HEK293 (cell line): ENCODE results near the gene AP3B1.

Source experiments
- CTCF ChIA-PET: fragments of 350-600 bp; formaldehyde crosslinking; extraction: SDS; loops from one replicate; lab custom pipeline; 2021; ENCODE audit warnings: antibody characterized with exemption; lab: Yijun Ruan, JAX
- POLR2A ChIA-PET: fragments of 300-600 bp; formaldehyde crosslinking; extraction: SDS; loops from one replicate; lab custom pipeline; 2020; ENCODE audit warnings: antibody characterized with exemption, inconsistent platforms; lab: Yijun Ruan, JAX
- H3K27ac ChIP-seq: fragments of 200-500 bp; sonication (Bioruptor generic); 2 replicates; pipeline ENCODE4 v1.5.1; 2014; ENCODE audit warnings: low read depth, low read length, control low read depth, inconsistent platforms; ENCODE audit errors: extremely low read depth
- H3K36me3 ChIP-seq, 2 experiments: fragments of 200-500 bp in 1 of 2; sonication (Bioruptor generic) in 1 of 2; 1 replicate in 1 of 2; 2 replicates in 1 of 2; pipeline ENCODE4 v1.5.1; 2014 to 2017; ENCODE audit warnings: inconsistent platforms in 2 of 2, low read length in 2 of 2; ENCODE audit not compliant: control insufficient read depth in 2 of 2, insufficient read depth in 1 of 2
- H3K4me1 ChIP-seq: fragments of 200-500 bp; sonication (Bioruptor generic); 2 replicates; pipeline ENCODE4 v1.5.1; 2014; ENCODE audit warnings: mild to moderate bottlenecking, low read length, inconsistent platforms; ENCODE audit not compliant: control insufficient read depth, insufficient read depth
- H3K4me3 ChIP-seq: 2 replicates; pipeline ENCODE4 v1.5.1; 2011; ENCODE audit warnings: low read depth, mild to moderate bottlenecking, control low read depth, low read length, moderate library complexity
- H3K9me3 ChIP-seq: fragments of 200-500 bp; sonication (Bioruptor generic); 2 replicates; pipeline ENCODE4 v1.5.1; 2014; ENCODE audit warnings: low read depth, low read length, inconsistent platforms; ENCODE audit not compliant: control insufficient read depth, insufficient read depth
- EGR2 ChIP-seq: fragments of 450-650 bp; formaldehyde crosslinking; IDR thresholded peaks from 2 replicates; pipeline ENCODE4 v1.5.1; 2016; ENCODE audit warnings: low read depth, missing biosample characterization, missing genetic modification characterization
- OSR2 ChIP-seq: fragments of 450-650 bp; formaldehyde crosslinking; IDR thresholded peaks from 2 replicates; pipeline ENCODE4 v1.5.1; 2016; ENCODE audit warnings: missing biosample characterization, missing genetic modification characterization
- ZBTB21 ChIP-seq: fragments of 450-650 bp; formaldehyde crosslinking; IDR thresholded peaks from 2 replicates; pipeline ENCODE4 v1.5.1; 2017; ENCODE audit warnings: missing biosample characterization, missing genetic modification characterization
- ZNF112 ChIP-seq: fragments of 450-650 bp; formaldehyde crosslinking; IDR thresholded peaks from 2 replicates; pipeline ENCODE4 v1.5.0; 2017; ENCODE audit warnings: missing biosample characterization, missing genetic modification characterization
- ZNF335 ChIP-seq: fragments of 450-650 bp; formaldehyde crosslinking; conservative IDR thresholded peaks from 2 replicates; pipeline ENCODE4 v1.5.1; 2016; ENCODE audit warnings: missing biosample characterization, missing genetic modification characterization
- ZNF350 ChIP-seq: fragments of 450-650 bp; formaldehyde crosslinking; IDR thresholded peaks from 2 replicates; pipeline ENCODE4 v1.5.0; 2017; ENCODE audit warnings: missing biosample characterization, mild to moderate bottlenecking, missing genetic modification characterization
- ZNF785 ChIP-seq: fragments of 450-650 bp; formaldehyde crosslinking; IDR thresholded peaks from 2 replicates; pipeline ENCODE4 v1.5.1; 2016; ENCODE audit warnings: missing biosample characterization, missing genetic modification characterization
- TF ChIP-seq, protein P1 (sequence below): fragments of 450-650 bp; formaldehyde crosslinking; IDR thresholded peaks from 2 replicates; pipeline ENCODE4 v1.5.1; 2016; ENCODE audit warnings: missing biosample characterization, missing genetic modification characterization
- TF ChIP-seq, protein P2 (sequence below): sonication (generic); formaldehyde crosslinking; IDR thresholded peaks from 2 replicates; pipeline ENCODE4 v1.8.1; 2022; ENCODE audit warnings: mild to moderate bottlenecking, moderate library complexity, missing genetic modification reagents
- TF ChIP-seq, protein P3 (sequence below): fragments of 450-650 bp; formaldehyde crosslinking; IDR thresholded peaks from 2 replicates; pipeline ENCODE4 v1.5.1; 2017; ENCODE audit warnings: missing biosample characterization, missing genetic modification characterization
- TF ChIP-seq, protein P4 (sequence below): fragments of 450-650 bp; formaldehyde crosslinking; IDR thresholded peaks from 2 replicates; pipeline ENCODE4 v1.5.1; 2016; ENCODE audit warnings: missing biosample characterization, missing genetic modification characterization
- TF ChIP-seq, protein P5 (sequence below): fragments of 450-650 bp; formaldehyde crosslinking; IDR thresholded peaks from 2 replicates; pipeline ENCODE4 v1.5.1; 2016; ENCODE audit warnings: missing biosample characterization, missing genetic modification characterization
- TF ChIP-seq, protein P6 (sequence below): fragments of 450-650 bp; formaldehyde crosslinking; IDR thresholded peaks from 2 replicates; pipeline ENCODE4 v1.5.1; 2017; ENCODE audit warnings: missing biosample characterization, missing genetic modification characterization
- TF ChIP-seq, protein P7 (sequence below): fragments of 450-650 bp; formaldehyde crosslinking; conservative IDR thresholded peaks from 2 replicates; pipeline ENCODE4 v1.5.1; 2016; ENCODE audit warnings: low read depth, missing biosample characterization, missing genetic modification characterization

The AP3B1 gene

DNA sequence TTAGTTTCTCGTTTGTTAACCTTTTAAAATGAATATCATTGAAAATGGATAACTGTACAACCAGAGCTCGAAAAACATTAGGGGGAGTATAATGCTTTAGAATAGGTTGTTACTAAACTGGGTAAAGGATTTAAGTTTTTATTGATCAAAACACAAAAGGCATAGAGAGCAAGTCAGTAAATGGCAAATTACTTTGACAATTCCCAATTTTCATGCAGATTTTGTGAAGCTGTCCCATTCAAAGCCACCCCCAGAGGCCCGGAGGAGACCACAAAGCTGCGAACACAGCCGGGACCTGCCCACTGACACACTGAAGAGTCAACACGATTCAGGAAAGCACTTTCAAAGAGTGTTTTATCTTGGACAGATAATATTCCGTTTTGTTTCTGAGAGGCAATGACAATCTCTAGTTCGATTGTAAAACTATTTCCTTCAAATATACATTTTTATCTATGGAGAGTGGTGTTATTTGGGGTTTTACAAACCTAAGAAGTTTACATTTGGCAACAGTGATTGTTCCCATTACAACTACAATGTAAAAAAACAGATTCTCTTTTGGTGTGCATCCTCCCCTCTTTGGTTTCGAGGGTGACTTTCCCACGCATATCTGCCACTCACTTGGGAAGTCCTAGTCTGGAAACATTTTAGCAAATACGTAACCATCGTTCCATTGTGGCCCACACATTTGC lies 335.7 kb downstream of the AP3B1 start:
- POLR2A ChIA-PET: no interaction called here
- Histone ChIP-seq H3K9me3 (no peaks in the 10 kb centered on the region), H3K36me3 (no peaks in the 10 kb centered on the region), H3K4me3 (no peak overlapping the region), H3K4me1 (no peaks in the 10 kb centered on the region), H3K27ac (no peak overlapping the region)
- TF ChIP-seq ZBTB21: no peak
- TF ChIP-seq, protein P1, sequence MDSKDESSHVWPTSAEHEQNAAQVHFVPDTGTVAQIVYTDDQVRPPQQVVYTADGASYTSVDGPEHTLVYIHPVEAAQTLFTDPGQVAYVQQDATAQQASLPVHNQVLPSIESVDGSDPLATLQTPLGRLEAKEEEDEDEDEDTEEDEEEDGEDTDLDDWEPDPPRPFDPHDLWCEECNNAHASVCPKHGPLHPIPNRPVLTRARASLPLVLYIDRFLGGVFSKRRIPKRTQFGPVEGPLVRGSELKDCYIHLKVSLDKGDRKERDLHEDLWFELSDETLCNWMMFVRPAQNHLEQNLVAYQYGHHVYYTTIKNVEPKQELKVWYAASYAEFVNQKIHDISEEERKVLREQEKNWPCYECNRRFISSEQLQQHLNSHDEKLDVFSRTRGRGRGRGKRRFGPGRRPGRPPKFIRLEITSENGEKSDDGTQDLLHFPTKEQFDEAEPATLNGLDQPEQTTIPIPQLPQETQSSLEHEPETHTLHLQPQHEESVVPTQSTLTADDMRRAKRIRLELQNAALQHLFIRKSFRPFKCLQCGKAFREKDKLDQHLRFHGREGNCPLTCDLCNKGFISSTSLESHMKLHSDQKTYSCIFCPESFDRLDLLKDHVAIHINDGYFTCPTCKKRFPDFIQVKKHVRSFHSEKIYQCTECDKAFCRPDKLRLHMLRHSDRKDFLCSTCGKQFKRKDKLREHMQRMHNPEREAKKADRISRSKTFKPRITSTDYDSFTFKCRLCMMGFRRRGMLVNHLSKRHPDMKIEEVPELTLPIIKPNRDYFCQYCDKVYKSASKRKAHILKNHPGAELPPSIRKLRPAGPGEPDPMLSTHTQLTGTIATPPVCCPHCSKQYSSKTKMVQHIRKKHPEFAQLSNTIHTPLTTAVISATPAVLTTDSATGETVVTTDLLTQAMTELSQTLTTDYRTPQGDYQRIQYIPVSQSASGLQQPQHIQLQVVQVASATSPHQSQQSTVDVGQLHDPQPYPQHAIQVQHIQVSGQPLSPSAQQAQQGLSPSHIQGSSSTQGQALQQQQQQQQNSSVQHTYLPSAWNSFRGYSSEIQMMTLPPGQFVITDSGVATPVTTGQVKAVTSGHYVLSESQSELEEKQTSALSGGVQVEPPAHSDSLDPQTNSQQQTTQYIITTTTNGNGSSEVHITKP (tag by site-specific recombination): peak; percentile 19; the same call in 1 of the 2 replicates
- TF ChIP-seq, protein P2, sequence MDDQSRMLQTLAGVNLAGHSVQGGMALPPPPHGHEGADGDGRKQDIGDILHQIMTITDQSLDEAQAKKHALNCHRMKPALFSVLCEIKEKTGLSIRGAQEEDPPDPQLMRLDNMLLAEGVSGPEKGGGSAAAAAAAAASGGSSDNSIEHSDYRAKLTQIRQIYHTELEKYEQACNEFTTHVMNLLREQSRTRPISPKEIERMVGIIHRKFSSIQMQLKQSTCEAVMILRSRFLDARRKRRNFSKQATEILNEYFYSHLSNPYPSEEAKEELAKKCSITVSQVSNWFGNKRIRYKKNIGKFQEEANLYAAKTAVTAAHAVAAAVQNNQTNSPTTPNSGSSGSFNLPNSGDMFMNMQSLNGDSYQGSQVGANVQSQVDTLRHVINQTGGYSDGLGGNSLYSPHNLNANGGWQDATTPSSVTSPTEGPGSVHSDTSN (CRISPR knock-in tag): no peak
- no peak for TF ChIP-seq ZNF350 (tag by site-specific recombination)
- TF ChIP-seq, protein P3, sequence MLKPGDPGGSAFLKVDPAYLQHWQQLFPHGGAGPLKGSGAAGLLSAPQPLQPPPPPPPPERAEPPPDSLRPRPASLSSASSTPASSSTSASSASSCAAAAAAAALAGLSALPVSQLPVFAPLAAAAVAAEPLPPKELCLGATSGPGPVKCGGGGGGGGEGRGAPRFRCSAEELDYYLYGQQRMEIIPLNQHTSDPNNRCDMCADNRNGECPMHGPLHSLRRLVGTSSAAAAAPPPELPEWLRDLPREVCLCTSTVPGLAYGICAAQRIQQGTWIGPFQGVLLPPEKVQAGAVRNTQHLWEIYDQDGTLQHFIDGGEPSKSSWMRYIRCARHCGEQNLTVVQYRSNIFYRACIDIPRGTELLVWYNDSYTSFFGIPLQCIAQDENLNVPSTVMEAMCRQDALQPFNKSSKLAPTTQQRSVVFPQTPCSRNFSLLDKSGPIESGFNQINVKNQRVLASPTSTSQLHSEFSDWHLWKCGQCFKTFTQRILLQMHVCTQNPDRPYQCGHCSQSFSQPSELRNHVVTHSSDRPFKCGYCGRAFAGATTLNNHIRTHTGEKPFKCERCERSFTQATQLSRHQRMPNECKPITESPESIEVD: peak; percentile 20; the same call in 1 of the 2 replicates
- TF ChIP-seq, protein P4, sequence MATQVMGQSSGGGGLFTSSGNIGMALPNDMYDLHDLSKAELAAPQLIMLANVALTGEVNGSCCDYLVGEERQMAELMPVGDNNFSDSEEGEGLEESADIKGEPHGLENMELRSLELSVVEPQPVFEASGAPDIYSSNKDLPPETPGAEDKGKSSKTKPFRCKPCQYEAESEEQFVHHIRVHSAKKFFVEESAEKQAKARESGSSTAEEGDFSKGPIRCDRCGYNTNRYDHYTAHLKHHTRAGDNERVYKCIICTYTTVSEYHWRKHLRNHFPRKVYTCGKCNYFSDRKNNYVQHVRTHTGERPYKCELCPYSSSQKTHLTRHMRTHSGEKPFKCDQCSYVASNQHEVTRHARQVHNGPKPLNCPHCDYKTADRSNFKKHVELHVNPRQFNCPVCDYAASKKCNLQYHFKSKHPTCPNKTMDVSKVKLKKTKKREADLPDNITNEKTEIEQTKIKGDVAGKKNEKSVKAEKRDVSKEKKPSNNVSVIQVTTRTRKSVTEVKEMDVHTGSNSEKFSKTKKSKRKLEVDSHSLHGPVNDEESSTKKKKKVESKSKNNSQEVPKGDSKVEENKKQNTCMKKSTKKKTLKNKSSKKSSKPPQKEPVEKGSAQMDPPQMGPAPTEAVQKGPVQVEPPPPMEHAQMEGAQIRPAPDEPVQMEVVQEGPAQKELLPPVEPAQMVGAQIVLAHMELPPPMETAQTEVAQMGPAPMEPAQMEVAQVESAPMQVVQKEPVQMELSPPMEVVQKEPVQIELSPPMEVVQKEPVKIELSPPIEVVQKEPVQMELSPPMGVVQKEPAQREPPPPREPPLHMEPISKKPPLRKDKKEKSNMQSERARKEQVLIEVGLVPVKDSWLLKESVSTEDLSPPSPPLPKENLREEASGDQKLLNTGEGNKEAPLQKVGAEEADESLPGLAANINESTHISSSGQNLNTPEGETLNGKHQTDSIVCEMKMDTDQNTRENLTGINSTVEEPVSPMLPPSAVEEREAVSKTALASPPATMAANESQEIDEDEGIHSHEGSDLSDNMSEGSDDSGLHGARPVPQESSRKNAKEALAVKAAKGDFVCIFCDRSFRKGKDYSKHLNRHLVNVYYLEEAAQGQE (tag by site-specific recombination): no peak
- TF ChIP-seq ZNF335 (tag by site-specific recombination): 0 out of 2 replicates have a peak, but pooled peaks have one; percentile 23
- CTCF ChIA-PET: interaction anchor here (0.6 kb wide), 1 partner anchor 44 kb away, joined by 3 read pairs; no protein-coding TSS in a partner anchor

DNA sequence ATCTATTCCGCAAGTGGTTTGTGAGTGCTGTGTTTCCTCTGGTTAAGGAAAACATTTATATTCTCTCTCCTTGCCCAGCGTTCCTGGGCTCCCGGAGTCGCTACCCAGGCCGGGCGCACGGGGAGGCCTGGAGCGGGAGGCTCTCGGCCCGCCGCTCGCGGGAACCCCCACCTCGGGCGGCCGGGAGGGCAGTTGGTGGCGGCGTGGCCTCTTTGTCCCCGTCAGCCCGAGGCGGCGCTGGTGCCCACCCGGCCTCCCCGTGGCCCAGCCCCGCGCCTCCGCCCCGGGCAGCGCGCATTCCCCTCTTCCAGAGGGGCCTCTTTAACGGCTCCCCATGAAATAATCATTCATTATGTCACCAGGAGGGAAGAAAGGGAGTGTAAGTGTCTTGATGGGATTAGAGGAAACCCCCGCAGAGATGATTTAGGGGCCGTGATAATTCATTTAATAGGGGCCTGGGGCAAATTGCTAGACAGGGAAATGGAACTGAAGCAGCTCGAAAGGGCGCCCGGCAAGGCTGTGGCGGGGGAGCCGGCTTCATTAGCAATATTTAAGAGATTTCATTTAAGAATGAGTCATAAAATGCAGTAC lies 336.5 kb downstream of the AP3B1 start:
- Histone ChIP-seq H3K4me1 (no peaks in the 10 kb centered on the region), H3K36me3 (no peaks in the 10 kb centered on the region), H3K27ac (no peak overlapping the region), H3K4me3 (no peak overlapping the region), H3K9me3 (no peaks in the 10 kb centered on the region)
- POLR2A ChIA-PET: no interaction called here
- CTCF ChIA-PET: interaction anchor here (0.7 kb wide), 1 partner anchor 790 kb away, joined by 3 read pairs; no protein-coding TSS in a partner anchor
- TF ChIP-seq, protein P5, sequence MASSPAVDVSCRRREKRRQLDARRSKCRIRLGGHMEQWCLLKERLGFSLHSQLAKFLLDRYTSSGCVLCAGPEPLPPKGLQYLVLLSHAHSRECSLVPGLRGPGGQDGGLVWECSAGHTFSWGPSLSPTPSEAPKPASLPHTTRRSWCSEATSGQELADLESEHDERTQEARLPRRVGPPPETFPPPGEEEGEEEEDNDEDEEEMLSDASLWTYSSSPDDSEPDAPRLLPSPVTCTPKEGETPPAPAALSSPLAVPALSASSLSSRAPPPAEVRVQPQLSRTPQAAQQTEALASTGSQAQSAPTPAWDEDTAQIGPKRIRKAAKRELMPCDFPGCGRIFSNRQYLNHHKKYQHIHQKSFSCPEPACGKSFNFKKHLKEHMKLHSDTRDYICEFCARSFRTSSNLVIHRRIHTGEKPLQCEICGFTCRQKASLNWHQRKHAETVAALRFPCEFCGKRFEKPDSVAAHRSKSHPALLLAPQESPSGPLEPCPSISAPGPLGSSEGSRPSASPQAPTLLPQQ (tag by site-specific recombination): no peak
- TF ChIP-seq, protein P6, sequence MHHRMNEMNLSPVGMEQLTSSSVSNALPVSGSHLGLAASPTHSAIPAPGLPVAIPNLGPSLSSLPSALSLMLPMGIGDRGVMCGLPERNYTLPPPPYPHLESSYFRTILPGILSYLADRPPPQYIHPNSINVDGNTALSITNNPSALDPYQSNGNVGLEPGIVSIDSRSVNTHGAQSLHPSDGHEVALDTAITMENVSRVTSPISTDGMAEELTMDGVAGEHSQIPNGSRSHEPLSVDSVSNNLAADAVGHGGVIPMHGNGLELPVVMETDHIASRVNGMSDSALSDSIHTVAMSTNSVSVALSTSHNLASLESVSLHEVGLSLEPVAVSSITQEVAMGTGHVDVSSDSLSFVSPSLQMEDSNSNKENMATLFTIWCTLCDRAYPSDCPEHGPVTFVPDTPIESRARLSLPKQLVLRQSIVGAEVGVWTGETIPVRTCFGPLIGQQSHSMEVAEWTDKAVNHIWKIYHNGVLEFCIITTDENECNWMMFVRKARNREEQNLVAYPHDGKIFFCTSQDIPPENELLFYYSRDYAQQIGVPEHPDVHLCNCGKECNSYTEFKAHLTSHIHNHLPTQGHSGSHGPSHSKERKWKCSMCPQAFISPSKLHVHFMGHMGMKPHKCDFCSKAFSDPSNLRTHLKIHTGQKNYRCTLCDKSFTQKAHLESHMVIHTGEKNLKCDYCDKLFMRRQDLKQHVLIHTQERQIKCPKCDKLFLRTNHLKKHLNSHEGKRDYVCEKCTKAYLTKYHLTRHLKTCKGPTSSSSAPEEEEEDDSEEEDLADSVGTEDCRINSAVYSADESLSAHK (tag by site-specific recombination): peak; percentile 96
- TF ChIP-seq, protein P7, sequence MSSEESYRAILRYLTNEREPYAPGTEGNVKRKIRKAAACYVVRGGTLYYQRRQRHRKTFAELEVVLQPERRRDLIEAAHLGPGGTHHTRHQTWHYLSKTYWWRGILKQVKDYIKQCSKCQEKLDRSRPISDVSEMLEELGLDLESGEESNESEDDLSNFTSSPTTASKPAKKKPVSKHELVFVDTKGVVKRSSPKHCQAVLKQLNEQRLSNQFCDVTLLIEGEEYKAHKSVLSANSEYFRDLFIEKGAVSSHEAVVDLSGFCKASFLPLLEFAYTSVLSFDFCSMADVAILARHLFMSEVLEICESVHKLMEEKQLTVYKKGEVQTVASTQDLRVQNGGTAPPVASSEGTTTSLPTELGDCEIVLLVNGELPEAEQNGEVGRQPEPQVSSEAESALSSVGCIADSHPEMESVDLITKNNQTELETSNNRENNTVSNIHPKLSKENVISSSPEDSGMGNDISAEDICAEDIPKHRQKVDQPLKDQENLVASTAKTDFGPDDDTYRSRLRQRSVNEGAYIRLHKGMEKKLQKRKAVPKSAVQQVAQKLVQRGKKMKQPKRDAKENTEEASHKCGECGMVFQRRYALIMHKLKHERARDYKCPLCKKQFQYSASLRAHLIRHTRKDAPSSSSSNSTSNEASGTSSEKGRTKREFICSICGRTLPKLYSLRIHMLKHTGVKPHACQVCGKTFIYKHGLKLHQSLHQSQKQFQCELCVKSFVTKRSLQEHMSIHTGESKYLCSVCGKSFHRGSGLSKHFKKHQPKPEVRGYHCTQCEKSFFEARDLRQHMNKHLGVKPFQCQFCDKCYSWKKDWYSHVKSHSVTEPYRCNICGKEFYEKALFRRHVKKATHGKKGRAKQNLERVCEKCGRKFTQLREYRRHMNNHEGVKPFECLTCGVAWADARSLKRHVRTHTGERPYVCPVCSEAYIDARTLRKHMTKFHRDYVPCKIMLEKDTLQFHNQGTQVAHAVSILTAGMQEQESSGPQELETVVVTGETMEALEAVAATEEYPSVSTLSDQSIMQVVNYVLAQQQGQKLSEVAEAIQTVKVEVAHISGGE (tag by site-specific recombination): no peak
- peak; percentile 74 for TF ChIP-seq OSR2 (tag by site-specific recombination)
- TF ChIP-seq ZNF112 (tag by site-specific recombination): no peak
- TF ChIP-seq ZNF785 (tag by site-specific recombination): no peak
- TF ChIP-seq EGR2 (tag by site-specific recombination): no peak
